GM12801 (cell line): Measurements from ENCODE around the gene MAP1LC3A.

Source experiments
- CTCF ChIP-seq: IDR thresholded peaks from one replicate; pipeline ENCODE4 v1.5.1; 2011; ENCODE audit warnings: control low read depth; ENCODE audit not compliant: insufficient read length; ENCODE audit errors: extremely low read depth

Gene MAP1LC3A

GRCh38 chr20:34557936-34558319 lies 590 bp upstream of the MAP1LC3A start:
- no peak for TF ChIP-seq CTCF

- TF ChIP-seq CTCF = no peak
Measured at GRCh38 chr20:34559311-34560140, 1.0 kb downstream of the MAP1LC3A start.

- no peak for TF ChIP-seq CTCF
Measured at GRCh38 chr20:34560141-34560523, 1.6 kb downstream of the MAP1LC3A start.

- TF ChIP-seq CTCF = no peak
Measured at GRCh38 chr20:34560614-34561013, 2.1 kb downstream of the MAP1LC3A start.

GRCh38 chr20:34561661-34562060 lies 3.1 kb downstream of the MAP1LC3A start:
- TF ChIP-seq CTCF = no peak

GRCh38 chr20:34562641-34563040 lies 4.1 kb downstream of the MAP1LC3A start:
- TF ChIP-seq CTCF = no peak

GRCh38 chr20:34564833-34565232 lies 6.3 kb downstream of the MAP1LC3A start:
- TF ChIP-seq CTCF = no peak
